HCT116 (cell line): ENCODE data around the gene TSC22D4. TPM values are rescaled to one million over a fixed set of nuclear protein-coding genes. Genes with fewer than 3 reads are reported as not detected.

Source experiments
- ATAC-seq: fragments of 200-7000 bp; cut with Tn5 transposase; 2 replicates; pipeline ENCODE4 v1.9.1; 2020; ENCODE audit warnings: mild to moderate bottlenecking, moderate library complexity
- BruUV-seq: library from RNA; stranded (reverse); fragments of 400-500 nt; replicated peaks from 2 replicates; lab custom pipeline; 2021; lab: Mats Ljungman, UMichigan
- CTCF ChIA-PET: fragments of 300-600 bp; sonication (Branson Sonifier 250); formaldehyde crosslinking; loops from one replicate; lab custom pipeline; 2021; ENCODE audit warnings: antibody characterized with exemption; lab: Charles Lee
- POLR2A ChIA-PET: fragments of 300-600, 350-600 bp; sonication (Branson Sonifier 250); formaldehyde crosslinking; loops from one replicate; lab custom pipeline; 2021; ENCODE audit warnings: antibody characterized with exemption; lab: Charles Lee
- RAD21 ChIA-PET, 2 experiments: fragments of 300-600 bp; sonication (Branson Sonifier 250); formaldehyde crosslinking; loops; one replicate each; lab custom pipeline; 2023; ENCODE audit warnings: low total read pairs in 2 of 2; ENCODE audit not compliant: uncharacterized antibody in 2 of 2, unreplicated experiment in 2 of 2, low non-redundant PET in 1 of 2; lab: Charles Lee
- DNase-seq: peaks from one replicate; pipeline ENCODE4 v3.0.0-alpha.2; 2010; ENCODE audit warnings: low read depth, low spot score
- H2AFZ ChIP-seq: fragments of 200-600 bp; shearing (Covaris generic), sonication (generic); 2 replicates; pipeline ENCODE4 v1.6.1; 2017; ENCODE audit warnings: low read depth, mixed run types, mixed read lengths, antibody characterized with exemption, low read length; ENCODE audit not compliant: poor library complexity, severe bottlenecking
- H3K27ac ChIP-seq: 2 replicates; pipeline ENCODE4 v1.5.1; 2012; ENCODE audit warnings: low read depth, low read length
- H3K27me3 ChIP-seq: fragments of 200-600 bp; sonication (generic); 2 replicates; pipeline ENCODE4 v1.6.1; 2016; ENCODE audit warnings: mixed run types, low read length, mixed read lengths; ENCODE audit not compliant: insufficient read depth
- H3K36me3 ChIP-seq, 2 experiments: fragments of 200-500 bp in 1 of 2; fragments of 200-600 bp in 1 of 2; sonication (Bioruptor generic) in 1 of 2; sonication (generic) in 1 of 2; 2 replicates each; pipeline versions ENCODE4 v1.5.1 to v1.6.1; 2014 to 2016; ENCODE audit warnings: low read length in 2 of 2, inconsistent platforms in 1 of 2, mixed read lengths in 1 of 2, mixed run types in 1 of 2; ENCODE audit not compliant: insufficient read depth in 2 of 2, control insufficient read depth in 1 of 2
- H3K4me1 ChIP-seq, 2 experiments: fragments of 200-600 bp in 1 of 2; sonication (generic) in 1 of 2; 2 replicates each; pipeline versions ENCODE4 v1.5.1 to v1.6.1; 2012 to 2017; ENCODE audit warnings: low read length in 2 of 2, inconsistent platforms in 1 of 2, mild to moderate bottlenecking in 1 of 2, mixed read lengths in 1 of 2, mixed run types in 1 of 2, moderate library complexity in 1 of 2; ENCODE audit not compliant: insufficient read depth in 2 of 2, control insufficient read depth in 1 of 2
- H3K4me2 ChIP-seq: fragments of 200-600 bp; sonication (generic); 2 replicates; pipeline ENCODE4 v1.6.1; 2017; ENCODE audit warnings: mixed run types, low read length, mixed read lengths
- H3K4me3 ChIP-seq, 2 experiments: fragments of 200-600 bp in 1 of 2; sonication (generic) in 1 of 2; replicated peaks in 1 of 2; 2 replicates each; pipeline ENCODE4 v1.5.1; 2011 to 2016; ENCODE audit warnings: low read length in 2 of 2, control low read depth in 1 of 2, low read depth in 1 of 2, mild to moderate bottlenecking in 1 of 2, mixed read lengths in 1 of 2, mixed run types in 1 of 2
- H3K79me2 ChIP-seq: fragments of 200-600 bp; sonication (generic); 2 replicates; pipeline ENCODE4 v1.6.1; 2017; ENCODE audit warnings: mild to moderate bottlenecking, mixed run types, low read length, moderate library complexity, mixed read lengths; ENCODE audit not compliant: insufficient read depth
- H3K9ac ChIP-seq: fragments of 200-600 bp; sonication (generic); 2 replicates; pipeline ENCODE4 v1.6.1; 2016; ENCODE audit warnings: low read length, mixed read lengths
- H3K9me2 ChIP-seq: fragments of 200-600 bp; sonication (generic), shearing (Covaris generic); 2 replicates; pipeline ENCODE4 v1.6.1; 2017; ENCODE audit warnings: mixed run types, mild to moderate bottlenecking, moderate library complexity; ENCODE audit not compliant: insufficient read depth
- H3K9me3 ChIP-seq, 2 experiments: fragments of 200-500 bp in 1 of 2; fragments of 200-600 bp in 1 of 2; sonication (Bioruptor generic) in 1 of 2; sonication (generic) in 1 of 2; 2 replicates each; pipeline ENCODE4 v1.6.1; 2014 to 2017; ENCODE audit warnings: low read length in 2 of 2, mixed read lengths in 2 of 2, inconsistent platforms in 1 of 2, low read depth in 1 of 2, mild to moderate bottlenecking in 1 of 2, mixed run types in 1 of 2, moderate library complexity in 1 of 2; ENCODE audit not compliant: control insufficient read depth in 1 of 2, insufficient read depth in 1 of 2
- H4K20me1 ChIP-seq: fragments of 200-600 bp; sonication (generic), shearing (Covaris generic); 2 replicates; pipeline ENCODE4 v1.6.1; 2017; ENCODE audit warnings: mixed run types, mild to moderate bottlenecking, moderate library complexity; ENCODE audit not compliant: insufficient read depth
- CTCF ChIP-seq, 3 experiments: fragments of 200-600 bp in 1 of 3; sonication (generic) in 1 of 3; IDR thresholded peaks in 2 of 3; conservative IDR thresholded peaks in 1 of 3; 2 replicates each; pipeline ENCODE4 v1.5.1; 2012 to 2017; ENCODE audit warnings: low read depth in 2 of 3, low read length in 2 of 3, antibody characterized with exemption in 1 of 3, borderline replicate concordance in 1 of 3, control low read depth in 1 of 3, mild to moderate bottlenecking in 1 of 3, mixed read lengths in 1 of 3, mixed run types in 1 of 3, moderate library complexity in 1 of 3; ENCODE audit not compliant: insufficient read depth in 1 of 3
- ZFX ChIP-seq: fragments of 450-650 bp; IDR thresholded peaks from 2 replicates; pipeline ENCODE4 v1.6.1; 2017
- intact Hi-C: fragments of 100-400 bp; cut with micrococcal nuclease; formaldehyde crosslinking; loops from 2 replicates; pipeline ENCODE4 v1.10.0; 2022
- total RNA-seq: library from RNA; stranded (reverse); gene quantifications from one replicate; pipeline ENCODE4 v1.2.1, GENCODE V29; 2021; ENCODE audit not compliant: unreplicated experiment

TSC22D4 gene
- total RNA-seq, 1 experiment from 2014 or later, result 36.9 TPM

- H3K9ac ChIP-seq, result no peak overlapping the region
- BruUV-seq, result no TSS peak
- intact Hi-C loops, result loop anchor here (2.0 kb wide), 2 partner anchors 223 to 385 kb away; partner anchors contain the start of gene SLC12A9
Observed at GRCh38 chr7:100467638-100468373, 11.2 kb downstream of the TSC22D4 start.

More at GRCh38 chr7:100467638-100468373, 11.2 kb downstream of the TSC22D4 start:
- no peak overlapping the region for H3K4me3 ChIP-seq
- H4K20me1 ChIP-seq, result no peaks in the 10 kb centered on the region
- H3K79me2 ChIP-seq, result no peaks in the 10 kb centered on the region
- no peaks in the 10 kb centered on the region for H3K9me3 ChIP-seq
- ChIA-PET RAD21 (no interaction called here), POLR2A (no interaction called here), CTCF (no interaction called here)
- H3K9me2 ChIP-seq, result no peaks in the 10 kb centered on the region
- H3K36me3 ChIP-seq, result 0 out of 4 replicates have a peak, but pooled peaks cover 0 to 2% of the 10 kb centered on the region in 2 experiments
- no peak overlapping the region for H3K4me2 ChIP-seq
- H3K4me1 ChIP-seq, result peaks cover 17 to 39% of the 10 kb centered on the region in 2 experiments
- DNase-seq (no peak), ATAC-seq (no peak)
- H3K27ac ChIP-seq, result no peak overlapping the region
- no peaks in the 10 kb centered on the region for H3K27me3 ChIP-seq
- no peak overlapping the region for H2AFZ ChIP-seq
- TF ChIP-seq ZFX (no peak), CTCF (IDR thresholded peaks at IDR 0.05 in 2 of 3, conservative IDR thresholded peaks at IDR 0.05 in 1 of 3; ENCODE audit: borderline replicate concordance in 1 of 3, insufficient read depth in 1 of 3, low read depth in 2 of 3, low read length in 2 of 3) (no peak)
